ENCODE results near the gene GPR22.

GPR22 gene

DNA sequence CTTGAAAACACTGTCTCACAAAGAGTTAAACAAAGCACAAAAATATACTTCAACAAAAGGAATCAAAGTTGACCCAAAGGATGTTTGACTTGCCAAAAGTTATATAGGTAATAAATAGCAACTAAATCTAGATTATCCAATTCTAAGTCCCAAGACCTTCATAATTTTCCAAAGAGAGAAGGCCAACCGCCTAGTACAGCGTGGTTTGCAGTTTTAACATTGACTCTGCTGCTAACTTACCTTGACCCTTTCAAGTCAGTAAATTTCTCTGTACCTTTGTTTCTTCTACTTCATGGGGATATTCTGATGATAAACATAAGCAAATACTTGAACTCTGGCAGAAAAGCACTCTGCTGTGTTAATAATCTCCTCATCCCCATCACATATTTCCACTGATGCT, 1.9 kb upstream of the GPR22 start:
- no peak for DNase-seq
- Histone ChIP-seq H3K27me3 (replicated peaks) (no peaks in the 10 kb centered on the region), H3K4me3 (ENCODE audit: low read depth, low read length) (no peak overlapping the region), H3K36me3 (replicated peaks) (no peaks in the 10 kb centered on the region), H3K27ac (no peak overlapping the region)
- no peak for TF ChIP-seq CTCF (IDR thresholded peaks at IDR 0.05; ENCODE audit: low read depth, low read length, missing control alignments)
- in situ Hi-C loops (cut with HindIII; ENCODE audit: low pct_ligation_motif_present, low sequenced_read_pairs), result loop anchor here (25.0 kb wide), 1 partner anchor 244 kb away; no protein-coding TSS in a partner anchor

GRCh38 chr7:107468824-107469223, 1.0 kb upstream of the GPR22 start:
- in situ Hi-C loops (cut with HindIII; ENCODE audit: low pct_ligation_motif_present, low sequenced_read_pairs), result loop anchor here (25.0 kb wide), 1 partner anchor 243 kb away; no protein-coding TSS in a partner anchor
- H3K36me3 ChIP-seq (replicated peaks), result no peaks in the 10 kb centered on the region
- no peak for DNase-seq
- TF ChIP-seq CTCF (IDR thresholded peaks at IDR 0.05; ENCODE audit: low read depth, low read length, missing control alignments), result no peak
- no peak overlapping the region for H3K27ac ChIP-seq
- H3K4me3 ChIP-seq (ENCODE audit: low read depth, low read length), result no peak overlapping the region
- no peaks in the 10 kb centered on the region for H3K27me3 ChIP-seq (replicated peaks)

DNA sequence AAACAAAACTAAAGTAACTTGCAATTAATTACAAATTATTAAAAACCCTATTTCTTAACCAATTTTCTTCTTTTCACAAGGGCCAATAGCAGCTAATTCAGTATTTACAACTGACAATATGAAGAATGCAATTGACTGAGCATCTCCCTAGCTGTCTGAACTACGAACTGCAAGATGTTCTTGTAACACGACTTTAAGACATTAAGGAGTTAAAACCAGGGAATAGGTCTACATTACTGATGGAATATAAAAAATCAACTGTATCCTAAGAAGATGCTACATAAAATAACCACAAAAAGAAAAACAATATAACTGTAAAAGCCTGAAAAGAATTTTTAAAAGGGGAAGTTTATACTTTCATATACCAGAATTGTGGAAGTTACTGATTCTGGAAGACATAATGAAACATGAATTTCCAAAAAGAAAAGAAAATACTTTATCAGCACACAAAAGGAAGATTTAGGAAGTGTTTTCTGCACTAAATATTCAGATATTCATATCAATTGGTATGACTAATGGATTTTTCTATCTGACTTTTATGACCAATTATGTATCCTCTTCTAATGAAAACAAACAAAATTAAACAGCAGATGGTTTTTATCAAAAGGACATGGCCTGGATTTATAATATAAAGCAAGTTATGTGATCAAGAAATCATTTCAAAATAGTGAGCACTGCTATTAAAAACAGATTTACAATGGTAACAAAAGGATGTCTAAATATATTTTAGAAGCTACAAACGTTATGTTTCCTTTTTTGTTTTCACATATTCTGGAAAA, 1.6 kb downstream of the GPR22 start:
- TF ChIP-seq CTCF (IDR thresholded peaks at IDR 0.05; ENCODE audit: low read depth, low read length, missing control alignments), result no peak
- no peak for DNase-seq
- no peaks in the 10 kb centered on the region for H3K36me3 ChIP-seq (replicated peaks)
- H3K4me3 ChIP-seq (ENCODE audit: low read depth, low read length), result no peak overlapping the region
- no peak overlapping the region for H3K27ac ChIP-seq
- H3K27me3 ChIP-seq (replicated peaks), result no peaks in the 10 kb centered on the region
- in situ Hi-C loops (cut with HindIII; ENCODE audit: low pct_ligation_motif_present, low sequenced_read_pairs), result loop anchor here (25.0 kb wide), 1 partner anchor 241 kb away; no protein-coding TSS in a partner anchor

- no peak for TF ChIP-seq CTCF (IDR thresholded peaks at IDR 0.05; ENCODE audit: low read depth, low read length, missing control alignments)
- in situ Hi-C loops (cut with HindIII; ENCODE audit: low pct_ligation_motif_present, low sequenced_read_pairs), result loop anchor here (25.0 kb wide), 1 partner anchor 240 kb away; no protein-coding TSS in a partner anchor
- DNase-seq, result no peak
- Histone ChIP-seq H3K4me3 (ENCODE audit: low read depth, low read length) (no peak overlapping the region), H3K27ac (no peak overlapping the region), H3K27me3 (replicated peaks) (no peaks in the 10 kb centered on the region), H3K36me3 (replicated peaks) (no peaks in the 10 kb centered on the region)
Measured at GRCh38 chr7:107472116-107472515, 2.3 kb downstream of the GPR22 start.

- in situ Hi-C loops (cut with HindIII; ENCODE audit: low pct_ligation_motif_present, low sequenced_read_pairs), result loop anchor here (25.0 kb wide), 1 partner anchor 238 kb away; no protein-coding TSS in a partner anchor
- TF ChIP-seq CTCF (IDR thresholded peaks at IDR 0.05; ENCODE audit: low read depth, low read length, missing control alignments), result no peak
- Histone ChIP-seq H3K36me3 (replicated peaks) (no peaks in the 10 kb centered on the region), H3K4me3 (ENCODE audit: low read depth, low read length) (no peak overlapping the region), H3K27me3 (replicated peaks) (no peaks in the 10 kb centered on the region), H3K27ac (no peak overlapping the region)
- DNase-seq, result no peak
Measured at GRCh38 chr7:107474104-107474521, 4.3 kb downstream of the GPR22 start.
